Measurements from ENCODE around the gene SLIT3.

The SLIT3 gene

GRCh38 chr5:169064093-169064492 lies 236.8 kb downstream of the SLIT3 start:
- DNase-seq, result no peak

GRCh38 chr5:169063316-169063953 lies 237.5 kb downstream of the SLIT3 start:
- no peak for DNase-seq

GRCh38 chr5:169062690-169063089 lies 238.2 kb downstream of the SLIT3 start:
- DNase-seq, result no peak

- no peak for DNase-seq
These were observed 246.4 kb downstream of the SLIT3 start for GRCh38 chr5:169054506-169054905.

- no peak for DNase-seq
These were observed 248.7 kb downstream of the SLIT3 start for GRCh38 chr5:169052207-169052606.

GRCh38 chr5:169051351-169051750 lies 249.6 kb downstream of the SLIT3 start:
- DNase-seq, result no peak

- DNase-seq, result no peak
These were observed 250.3 kb downstream of the SLIT3 start for GRCh38 chr5:169050636-169051035.

GRCh38 chr5:169050146-169050571 lies 250.8 kb downstream of the SLIT3 start:
- no peak for DNase-seq

- no peak for DNase-seq
These were observed 251.2 kb downstream of the SLIT3 start for GRCh38 chr5:169049712-169050111.

- no peak for DNase-seq
These were observed 252.5 kb downstream of the SLIT3 start for GRCh38 chr5:169048181-169049125.

- no peak for DNase-seq
These were observed 256.0 kb downstream of the SLIT3 start for GRCh38 chr5:169044962-169045361.

- no peak for DNase-seq
These were observed 259.8 kb downstream of the SLIT3 start for GRCh38 chr5:169041180-169041579.

- DNase-seq, result no peak
These were observed 261.3 kb downstream of the SLIT3 start for GRCh38 chr5:169039592-169039991.

- no peak for DNase-seq
These were observed 263.5 kb downstream of the SLIT3 start for GRCh38 chr5:169037466-169037865.

GRCh38 chr5:169036079-169036805 lies 264.7 kb downstream of the SLIT3 start:
- DNase-seq, result no peak

GRCh38 chr5:169029661-169030274 lies 271.2 kb downstream of the SLIT3 start:
- DNase-seq, result no peak

- no peak for DNase-seq
These were observed 271.9 kb downstream of the SLIT3 start for GRCh38 chr5:169029037-169029436.

GRCh38 chr5:169027501-169028061 lies 273.4 kb downstream of the SLIT3 start:
- no peak for DNase-seq

GRCh38 chr5:169025491-169025890 lies 275.4 kb downstream of the SLIT3 start:
- DNase-seq, result no peak

GRCh38 chr5:169024421-169024820 lies 276.5 kb downstream of the SLIT3 start:
- DNase-seq, result no peak

- DNase-seq, result no peak
These were observed 278.2 kb downstream of the SLIT3 start for GRCh38 chr5:169022718-169023117.

- DNase-seq, result no peak
These were observed 280.8 kb downstream of the SLIT3 start for GRCh38 chr5:169020102-169020501.

- no peak for DNase-seq
These were observed 282.0 kb downstream of the SLIT3 start for GRCh38 chr5:169018925-169019324.
